GM23338 (cell line): Measurements from ENCODE around the gene LNX1. TPM values are rescaled to one million over a fixed set of nuclear protein-coding genes. Genes with fewer than 3 reads are reported as not detected.

ENCODE experiments used
- ATAC-seq: fragments of 200-7000 bp; cut with Tn5 transposase; 3 replicates; pipeline ENCODE4 v1.9.1; 2020
- DNase-seq: peaks from one replicate; pipeline ENCODE4 v3.0.0-alpha.2; 2015; ENCODE audit warnings: low spot score
- H2AFZ ChIP-seq: fragments of 200-600 bp; sonication (generic); 2 replicates; pipeline ENCODE4 v1.8.0; 2016; ENCODE audit warnings: antibody characterized with exemption, mild to moderate bottlenecking, moderate library complexity
- H3F3A ChIP-seq: fragments of 200-600 bp; sonication (generic); replicated peaks from 2 replicates; pipeline ENCODE4 v1.8.0; 2017; ENCODE audit warnings: antibody characterized with exemption, mixed run types, low read depth
- H3K27ac ChIP-seq: fragments of 200-600 bp; sonication (generic); 2 replicates; pipeline ENCODE4 v1.6.1; 2016; ENCODE audit warnings: low read depth
- H3K27me3 ChIP-seq: fragments of 200-600 bp; sonication (generic); 2 replicates; pipeline ENCODE4 v1.8.0; 2016; ENCODE audit warnings: mild to moderate bottlenecking, mixed run types, moderate library complexity; ENCODE audit not compliant: insufficient read depth
- H3K36me3 ChIP-seq: fragments of 200-600 bp; sonication (generic); 2 replicates; pipeline ENCODE4 v1.8.0; 2016; ENCODE audit warnings: mild to moderate bottlenecking; ENCODE audit not compliant: insufficient read depth
- H3K4me1 ChIP-seq: fragments of 200-600 bp; sonication (generic); 2 replicates; pipeline ENCODE4 v1.8.0; 2016; ENCODE audit warnings: mild to moderate bottlenecking, moderate library complexity; ENCODE audit not compliant: insufficient read depth
- H3K4me2 ChIP-seq: fragments of 200-600 bp; sonication (generic); 2 replicates; pipeline ENCODE4 v1.7.1; 2017; ENCODE audit warnings: mixed run types
- H3K4me3 ChIP-seq: fragments of 200-600 bp; sonication (generic); 2 replicates; pipeline ENCODE4 v1.6.1; 2016; ENCODE audit warnings: mixed run types
- H3K79me2 ChIP-seq: fragments of 200-600 bp; sonication (generic); replicated peaks from 2 replicates; pipeline ENCODE4 v1.8.0; 2017; ENCODE audit warnings: mild to moderate bottlenecking; ENCODE audit not compliant: insufficient read depth
- H3K9me2 ChIP-seq: fragments of 200-600 bp; sonication (generic); 2 replicates; pipeline ENCODE4 v1.8.0; 2017; ENCODE audit not compliant: insufficient read depth
- H4K20me1 ChIP-seq: fragments of 200-600 bp; sonication (generic); replicated peaks from 2 replicates; pipeline ENCODE4 v1.8.0; 2017; ENCODE audit warnings: mild to moderate bottlenecking; ENCODE audit not compliant: insufficient read depth
- H3K27ac Mint-ChIP-seq: 2 replicates; pipeline ENCODE4 v1.8.0; 2020; ENCODE audit warnings: inconsistent platforms, mild to moderate bottlenecking, moderate library complexity, mixed read lengths
- H3K27me3 Mint-ChIP-seq: 3 replicates; pipeline ENCODE4 v1.8.0; 2022; ENCODE audit warnings: low read depth, mild to moderate bottlenecking, moderate library complexity, mixed read lengths, inconsistent platforms; ENCODE audit not compliant: insufficient read depth, poor library complexity
- H3K36me3 Mint-ChIP-seq: 3 replicates; pipeline ENCODE4 v1.8.0; 2021; ENCODE audit warnings: low read depth, mild to moderate bottlenecking, inconsistent platforms, moderate library complexity, mixed read lengths
- H3K4me1 Mint-ChIP-seq: 3 replicates; pipeline ENCODE4 v1.8.0; 2020; ENCODE audit warnings: mild to moderate bottlenecking, inconsistent platforms, mixed read lengths
- H3K4me3 Mint-ChIP-seq: 3 replicates; pipeline ENCODE4 v1.8.0; 2021; ENCODE audit warnings: moderate library complexity, mild to moderate bottlenecking, inconsistent platforms, mixed read lengths
- H3K9me3 Mint-ChIP-seq: 3 replicates; pipeline ENCODE4 v1.8.0; 2020; ENCODE audit warnings: moderate library complexity, mild to moderate bottlenecking, inconsistent platforms, mixed read lengths
- ETS1 ChIP-seq: IDR thresholded peaks from 2 replicates; pipeline ENCODE4 v1.6.1; 2016; ENCODE audit warnings: antibody characterized with exemption
- REST ChIP-seq: IDR thresholded peaks from one replicate; pipeline ENCODE4 v1.6.1; 2018; ENCODE audit warnings: antibody characterized with exemption; ENCODE audit not compliant: unreplicated experiment
- ZNF114 ChIP-seq: fragments of 250-450 bp; sonication (Bioruptor Pico); IDR thresholded peaks from 2 replicates; pipeline ENCODE4 v1.5.0; 2020; ENCODE audit warnings: mild to moderate bottlenecking, moderate library complexity
- ZNF462 ChIP-seq: fragments of 250-450 bp; sonication (Bioruptor Pico); IDR thresholded peaks from 2 replicates; pipeline ENCODE4 v1.5.0; 2020; ENCODE audit warnings: mild to moderate bottlenecking, moderate library complexity
- polyA plus RNA-seq: library from polyadenylated mRNA; unstranded; fragments of >200 nt; fragmentation: Nextera tagmentation; extraction: Ambion mirVana; gene quantifications from 2 replicates; pipeline ENCODE4 v1.2.1, GENCODE V29; 2016
- total RNA-seq: library from RNA; depleted of rRNA; stranded (reverse); fragments of >200 nt; shearing (Covaris generic); gene quantifications from 2 replicates; pipeline ENCODE4 v1.2.3, GENCODE V29; 2014

Gene LNX1
- total and polyA plus RNA-seq, 2 experiments from 2014 or later: 5.4 to 6.4 TPM

- TF ChIP-seq ZNF462 (CRISPR knock-in tag): no peak
Observed at GRCh38 chr4:53483250-53483649, 108.0 kb downstream of the LNX1 start (continued).

GRCh38 chr4:53481586-53481985 lies 109.7 kb downstream of the LNX1 start:
- peaks cover 42% of the 10 kb centered on the region for H3K4me1 ChIP-seq
- Mint-ChIP-seq H3K4me1 (peaks cover 38% of the 10 kb centered on the region), H3K9me3 (no peaks in the 10 kb centered on the region), H3K4me3 (no peak overlapping the region), H3K27ac (no peak overlapping the region), H3K36me3 (no peaks in the 10 kb centered on the region), H3K27me3 (no peaks in the 10 kb centered on the region)
- H3K36me3 ChIP-seq: no peaks in the 10 kb centered on the region
- ATAC-seq: no peak
- no peak overlapping the region for H3K4me3 ChIP-seq
- H2AFZ ChIP-seq: no peak overlapping the region
- no peaks in the 10 kb centered on the region for H3F3A ChIP-seq
- H3K79me2 ChIP-seq: no peaks in the 10 kb centered on the region
- H3K9me2 ChIP-seq: peaks cover 9% of the 10 kb centered on the region; the same call in 1 of the 2 replicates
- H3K4me2 ChIP-seq: no peak overlapping the region
- H3K27ac ChIP-seq: no peak overlapping the region
- H3K27me3 ChIP-seq: no peaks in the 10 kb centered on the region
- H4K20me1 ChIP-seq: no peaks in the 10 kb centered on the region
- DNase-seq: no peak
- TF ChIP-seq ETS1 (no peak), REST (no peak), ZNF114 (CRISPR knock-in tag) (no peak), ZNF462 (CRISPR knock-in tag) (no peak)
